Measurements from ENCODE around the gene TSEN54. TPM values are rescaled to one million over a fixed set of nuclear protein-coding genes. Genes with fewer than 3 reads are reported as not detected.

The TSEN54 gene
- 29.8 and 37.7 TPM in 2 replicates for polyA plus RNA-seq (2012; rRNA removed)
- 14.2 and 21.1 TPM in 2 replicates for polyA plus RNA-seq (2012; cell fraction: cytosol; rRNA removed)
- polyA plus RNA-seq (2012; cell fraction: nucleus; rRNA removed) = 85.0 and 113 TPM in 2 replicates

DNA sequence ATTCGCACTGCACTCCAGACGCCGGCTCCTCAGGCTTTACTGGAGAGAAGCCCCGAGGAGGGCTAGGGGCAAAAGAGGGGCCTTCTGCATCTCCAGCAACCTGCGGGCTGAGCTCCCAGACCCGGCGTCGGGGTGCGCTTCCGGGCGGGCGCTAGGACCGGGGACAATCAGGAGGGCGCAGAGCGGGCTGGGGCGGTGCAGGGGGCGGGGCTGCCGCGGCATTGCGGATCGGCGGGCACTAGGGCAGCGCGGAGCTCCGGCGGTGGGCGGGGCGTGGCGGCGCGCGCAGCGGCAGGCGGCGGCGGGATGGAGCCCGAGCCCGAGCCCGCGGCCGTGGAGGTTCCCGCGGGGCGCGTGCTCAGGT is at the start of gene TSEN54:
TSEN54 (plus strand) TSS at position 274 of the 364 bp plus-strand sequence; CDS start at position 307, 33 bp downstream.
- Histone ChIP-seq H3K79me2 (ENCODE audit: insufficient read depth) (peaks cover 24% of the 10 kb centered on the region; the same call in 1 of the 2 replicates), H3K27me3 (ENCODE audit: insufficient read depth) (no peaks in the 10 kb centered on the region), H3K4me2 (peak within 1 kb of the TSS; percentile 100), H3K36me3 (replicated peaks in 1 of 2; ENCODE audit: control insufficient read depth in 1 of 2, insufficient read depth in 2 of 2, low read length in 1 of 2) (peaks cover 10% of the 10 kb centered on the region in 2 experiments), H3K9ac (peak within 1 kb of the TSS; percentile 78), H4K20me1 (ENCODE audit: insufficient read depth) (peaks cover 28% of the 10 kb centered on the region), H3K9me2 (no peaks in the 10 kb centered on the region), H3K4me3 (ENCODE audit: low read depth in 2 of 2, low read length in 1 of 2) (peak within 1 kb of the TSS; percentile 81 to 98), H3K4me1 (ENCODE audit: control insufficient read depth in 1 of 2, insufficient read depth in 2 of 2, low read depth in 1 of 2, low read length in 1 of 2) (peaks cover 0 to 33% of the 10 kb centered on the region in 2 experiments; a peak in 1 of 4 replicates), H3K27ac (ENCODE audit: low read depth in 2 of 2, low read length in 1 of 2) (peak within 1 kb of the TSS; percentile 45 to 88; a peak in 3 of 4 replicates), H3F3A (replicated peaks; ENCODE audit: insufficient read depth) (no peaks in the 10 kb centered on the region), H2AFZ (ENCODE audit: low read depth) (peak within 1 kb of the TSS; percentile 98), H3K9me3 (no peaks in the 10 kb centered on the region)
- under 1% methylated on average over 25 of the region's 45 CpGs for WGBS (ENCODE audit: low lambda C conversion rate)
- DNase-seq = peak; percentile 100
- ChIA-PET POLR2A (interaction anchor here (0.7 to 1.6 kb wide), 9 partner anchors 9 to 257 kb away, joined by 3 to 24 read pairs (median 4); partner anchors contain the start of genes GGA3, GRB2, LLGL2 and MRPS7), CTCF (interaction anchor here (0.6 to 4.2 kb wide), 59 partner anchors 9 to 558 kb away, joined by 3 to 37 read pairs (median 4); partner anchors contain the start of genes GGA3, GRB2, LLGL2 and MIF4GD)
- peak; percentile 68; the same call in 1 of the 2 replicates for TF ChIP-seq SIN3A (IDR thresholded peaks at IDR 0.05; ENCODE audit: borderline replicate concordance, low read depth, low read length)
- TF ChIP-seq SMC3 (IDR thresholded peaks at IDR 0.05; ENCODE audit: low read depth, low read length) = no peak
- no peak for TF ChIP-seq FOXJ3 (CRISPR knock-in tag; IDR thresholded peaks at IDR 0.05)
- TF ChIP-seq MEF2A (IDR thresholded peaks at IDR 0.05; ENCODE audit: borderline replicate concordance, low read depth) = no peak
- TF ChIP-seq GATA2 (CRISPR knock-in tag; IDR thresholded peaks at IDR 0.05) = no peak
- TF ChIP-seq JUND (IDR thresholded peaks at IDR 0.05) = no peak
- TF ChIP-seq, protein P1, sequence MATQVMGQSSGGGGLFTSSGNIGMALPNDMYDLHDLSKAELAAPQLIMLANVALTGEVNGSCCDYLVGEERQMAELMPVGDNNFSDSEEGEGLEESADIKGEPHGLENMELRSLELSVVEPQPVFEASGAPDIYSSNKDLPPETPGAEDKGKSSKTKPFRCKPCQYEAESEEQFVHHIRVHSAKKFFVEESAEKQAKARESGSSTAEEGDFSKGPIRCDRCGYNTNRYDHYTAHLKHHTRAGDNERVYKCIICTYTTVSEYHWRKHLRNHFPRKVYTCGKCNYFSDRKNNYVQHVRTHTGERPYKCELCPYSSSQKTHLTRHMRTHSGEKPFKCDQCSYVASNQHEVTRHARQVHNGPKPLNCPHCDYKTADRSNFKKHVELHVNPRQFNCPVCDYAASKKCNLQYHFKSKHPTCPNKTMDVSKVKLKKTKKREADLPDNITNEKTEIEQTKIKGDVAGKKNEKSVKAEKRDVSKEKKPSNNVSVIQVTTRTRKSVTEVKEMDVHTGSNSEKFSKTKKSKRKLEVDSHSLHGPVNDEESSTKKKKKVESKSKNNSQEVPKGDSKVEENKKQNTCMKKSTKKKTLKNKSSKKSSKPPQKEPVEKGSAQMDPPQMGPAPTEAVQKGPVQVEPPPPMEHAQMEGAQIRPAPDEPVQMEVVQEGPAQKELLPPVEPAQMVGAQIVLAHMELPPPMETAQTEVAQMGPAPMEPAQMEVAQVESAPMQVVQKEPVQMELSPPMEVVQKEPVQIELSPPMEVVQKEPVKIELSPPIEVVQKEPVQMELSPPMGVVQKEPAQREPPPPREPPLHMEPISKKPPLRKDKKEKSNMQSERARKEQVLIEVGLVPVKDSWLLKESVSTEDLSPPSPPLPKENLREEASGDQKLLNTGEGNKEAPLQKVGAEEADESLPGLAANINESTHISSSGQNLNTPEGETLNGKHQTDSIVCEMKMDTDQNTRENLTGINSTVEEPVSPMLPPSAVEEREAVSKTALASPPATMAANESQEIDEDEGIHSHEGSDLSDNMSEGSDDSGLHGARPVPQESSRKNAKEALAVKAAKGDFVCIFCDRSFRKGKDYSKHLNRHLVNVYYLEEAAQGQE (IDR thresholded peaks at IDR 0.05; ENCODE audit: low read depth, low read length) = peak; percentile 86
- TF ChIP-seq RCOR1 (IDR thresholded peaks at IDR 0.05; ENCODE audit: low read length) = no peak
- TF ChIP-seq POLR2AphosphoS5 (IDR thresholded peaks at IDR 0.05; ENCODE audit: low read depth, low read length) = peak; percentile 32; the same call in 1 of the 2 replicates
- TF ChIP-seq EZH2phosphoT487 (IDR thresholded peaks at IDR 0.05; ENCODE audit: borderline replicate concordance, low read depth) = no peak
- TF ChIP-seq TEAD4 (IDR thresholded peaks at IDR 0.05; ENCODE audit: borderline replicate concordance, insufficient read depth) = no peak
- TF ChIP-seq ZBTB33 (IDR thresholded peaks at IDR 0.05; ENCODE audit: borderline replicate concordance, low read depth) = no peak; the same call in 1 of the 2 replicates
- TF ChIP-seq YY1 (IDR thresholded peaks at IDR 0.05; ENCODE audit: low read depth) = no peak
- peak; percentile 48; the same call in 1 of the 2 replicates for TF ChIP-seq TAF1 (IDR thresholded peaks at IDR 0.05; ENCODE audit: borderline replicate concordance, low read depth, low read length)
- TF ChIP-seq MXI1 (IDR thresholded peaks at IDR 0.05; ENCODE audit: low read depth, low read length) = peak; percentile 40
- no peak for TF ChIP-seq USF2 (IDR thresholded peaks at IDR 0.05; ENCODE audit: borderline replicate concordance, low read depth, low read length)
- peak; percentile 59 for TF ChIP-seq CHD2 (IDR thresholded peaks at IDR 0.05; ENCODE audit: low read length, partially characterized antibody)
- no peak for TF ChIP-seq TCF12 (IDR thresholded peaks at IDR 0.05)
- peak; percentile 94 for TF ChIP-seq ELF1 (IDR thresholded peaks at IDR 0.05)
- no peak for TF ChIP-seq CTCF (IDR thresholded peaks at IDR 0.05)
- TF ChIP-seq NFIC (IDR thresholded peaks at IDR 0.05; ENCODE audit: borderline replicate concordance) = no peak
- no peak for TF ChIP-seq RFX5 (IDR thresholded peaks at IDR 0.05; ENCODE audit: low read length)
- TF ChIP-seq FOXM1 (IDR thresholded peaks at IDR 0.05; ENCODE audit: low read depth) = no peak
- TF ChIP-seq, protein P2, sequence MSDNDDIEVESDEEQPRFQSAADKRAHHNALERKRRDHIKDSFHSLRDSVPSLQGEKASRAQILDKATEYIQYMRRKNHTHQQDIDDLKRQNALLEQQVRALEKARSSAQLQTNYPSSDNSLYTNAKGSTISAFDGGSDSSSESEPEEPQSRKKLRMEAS (IDR thresholded peaks at IDR 0.05; ENCODE audit: low read depth) = peak; percentile 38; the same call in 1 of the 2 replicates
- no peak for TF ChIP-seq RAD21 (IDR thresholded peaks at IDR 0.05; ENCODE audit: low read length)
- TF ChIP-seq GABPA (IDR thresholded peaks at IDR 0.05; ENCODE audit: low read depth) = peak; percentile 68
